Brain microvascular endothelial cell (primary cell): ENCODE results near the gene CRIP2.
A peak's percentile ranks its signal among the peaks of the same experiment; 100 is the strongest.

Source experiments
- DNase-seq: peaks from one replicate; pipeline ENCODE4 v3.0.0-alpha.2; 2020
- H3K27ac ChIP-seq: fragments of 250-450 bp; sonication (Bioruptor Pico); 2 replicates; pipeline ENCODE4 v1.5.1; 2020; ENCODE audit warnings: mild to moderate bottlenecking, moderate library complexity
- H3K27me3 ChIP-seq: fragments of 250-450 bp; sonication (Bioruptor Pico); replicated peaks from 2 replicates; pipeline ENCODE4 v1.5.1; 2020; ENCODE audit warnings: mild to moderate bottlenecking
- H3K36me3 ChIP-seq: fragments of 250-450 bp; sonication (Bioruptor Pico); replicated peaks from 2 replicates; pipeline ENCODE4 v1.5.1; 2020; ENCODE audit warnings: mild to moderate bottlenecking
- H3K4me3 ChIP-seq: 2 replicates; pipeline ENCODE4 v1.5.1; 2011; ENCODE audit warnings: low read depth, mild to moderate bottlenecking, control low read depth, low read length, moderate library complexity
- CTCF ChIP-seq: IDR thresholded peaks from 2 replicates; pipeline ENCODE4 v1.5.1; 2011; ENCODE audit warnings: low read depth, mild to moderate bottlenecking, moderate library complexity, low read length, control low read depth, inconsistent platforms; ENCODE audit errors: missing control alignments
- in situ Hi-C: cut with HindIII; loops from 2 replicates; pipeline ENCODE4 v1.10.0; 2017; ENCODE audit warnings: low sequenced_read_pairs, low pct_ligation_motif_present

The CRIP2 gene

GRCh38 chr14:105427936-105428485, 46.6 kb upstream of the CRIP2 start:
- H3K4me3 ChIP-seq: no peak overlapping the region
- H3K27me3 ChIP-seq: no peaks in the 10 kb centered on the region
- DNase-seq: no peak
- TF ChIP-seq CTCF: no peak
- in situ Hi-C loops: no loop called here
- H3K36me3 ChIP-seq: peaks cover 2% of the 10 kb centered on the region
- no peak overlapping the region for H3K27ac ChIP-seq

GRCh38 chr14:105430042-105430441, 44.6 kb upstream of the CRIP2 start:
- no peak for DNase-seq
- in situ Hi-C loops: no loop called here
- no peak overlapping the region for H3K27ac ChIP-seq
- H3K4me3 ChIP-seq: no peak overlapping the region
- no peak for TF ChIP-seq CTCF
- H3K36me3 ChIP-seq: peaks cover 2% of the 10 kb centered on the region
- no peaks in the 10 kb centered on the region for H3K27me3 ChIP-seq

- Histone ChIP-seq H3K4me3 (no peak overlapping the region), H3K27ac (peak overlapping the region; percentile 66), H3K27me3 (no peaks in the 10 kb centered on the region), H3K36me3 (peaks cover 2% of the 10 kb centered on the region)
- no peak for TF ChIP-seq CTCF
- in situ Hi-C loops: no loop called here
- DNase-seq: peak; percentile 76
Measured at GRCh38 chr14:105430565-105430964, 44.1 kb upstream of the CRIP2 start.

GRCh38 chr14:105431256-105431655, 43.4 kb upstream of the CRIP2 start:
- TF ChIP-seq CTCF: no peak
- H3K36me3 ChIP-seq: peaks cover 2% of the 10 kb centered on the region
- no peak for DNase-seq
- H3K27ac ChIP-seq: peak overlapping the region; percentile 66
- H3K27me3 ChIP-seq: no peaks in the 10 kb centered on the region
- in situ Hi-C loops: no loop called here
- no peak overlapping the region for H3K4me3 ChIP-seq

GRCh38 chr14:105432657-105433056, 42.0 kb upstream of the CRIP2 start:
- no peaks in the 10 kb centered on the region for H3K27me3 ChIP-seq
- no peaks in the 10 kb centered on the region for H3K36me3 ChIP-seq
- TF ChIP-seq CTCF: no peak
- H3K27ac ChIP-seq: no peak overlapping the region
- in situ Hi-C loops: no loop called here
- no peak for DNase-seq
- H3K4me3 ChIP-seq: no peak overlapping the region

GRCh38 chr14:105433161-105433605, 41.4 kb upstream of the CRIP2 start:
- in situ Hi-C loops: no loop called here
- Histone ChIP-seq H3K27ac (no peak overlapping the region), H3K4me3 (no peak overlapping the region), H3K36me3 (no peaks in the 10 kb centered on the region), H3K27me3 (no peaks in the 10 kb centered on the region)
- DNase-seq: no peak
- no peak for TF ChIP-seq CTCF
